ENCODE data around the gene RBPJ. TPM values are rescaled to one million over a fixed set of nuclear protein-coding genes. Genes with fewer than 3 reads are reported as not detected.

Gene RBPJ
- total RNA-seq, 2 donors from 2014 or later = 41.7 to 98.2 TPM

DNA sequence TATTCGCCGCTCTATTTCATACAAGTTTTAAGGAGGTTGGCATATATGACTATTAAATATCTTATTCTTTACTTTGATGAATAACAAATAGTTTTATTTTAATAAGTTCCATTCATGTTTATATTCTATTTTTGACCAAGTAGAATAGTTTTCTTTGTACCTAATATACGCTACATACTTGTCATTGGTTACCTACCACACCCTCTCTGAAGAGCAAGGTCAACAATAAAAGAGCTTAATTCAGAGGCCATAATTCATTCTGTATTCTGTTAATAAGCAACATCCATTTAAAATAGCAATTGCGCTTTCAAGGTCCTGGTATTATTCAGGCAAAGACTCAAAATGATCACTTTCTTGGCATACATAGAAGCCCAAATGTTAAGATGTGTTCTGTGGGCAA lies 24.3 kb upstream of the RBPJ start:
- Histone ChIP-seq H3K4me1 (no peaks in the 10 kb centered on the region), H3K27ac (no peak overlapping the region), H3K9ac (ENCODE audit: low read depth in 2 of 2, low read length in 2 of 2) (no peak overlapping the region), H3K9me3 (no peaks in the 10 kb centered on the region), H3K36me3 (no peaks in the 10 kb centered on the region), H3K27me3 (no peaks in the 10 kb centered on the region), H3K4me3 (no peak overlapping the region)
- no peak for DNase-seq
- TF ChIP-seq, protein P1, sequence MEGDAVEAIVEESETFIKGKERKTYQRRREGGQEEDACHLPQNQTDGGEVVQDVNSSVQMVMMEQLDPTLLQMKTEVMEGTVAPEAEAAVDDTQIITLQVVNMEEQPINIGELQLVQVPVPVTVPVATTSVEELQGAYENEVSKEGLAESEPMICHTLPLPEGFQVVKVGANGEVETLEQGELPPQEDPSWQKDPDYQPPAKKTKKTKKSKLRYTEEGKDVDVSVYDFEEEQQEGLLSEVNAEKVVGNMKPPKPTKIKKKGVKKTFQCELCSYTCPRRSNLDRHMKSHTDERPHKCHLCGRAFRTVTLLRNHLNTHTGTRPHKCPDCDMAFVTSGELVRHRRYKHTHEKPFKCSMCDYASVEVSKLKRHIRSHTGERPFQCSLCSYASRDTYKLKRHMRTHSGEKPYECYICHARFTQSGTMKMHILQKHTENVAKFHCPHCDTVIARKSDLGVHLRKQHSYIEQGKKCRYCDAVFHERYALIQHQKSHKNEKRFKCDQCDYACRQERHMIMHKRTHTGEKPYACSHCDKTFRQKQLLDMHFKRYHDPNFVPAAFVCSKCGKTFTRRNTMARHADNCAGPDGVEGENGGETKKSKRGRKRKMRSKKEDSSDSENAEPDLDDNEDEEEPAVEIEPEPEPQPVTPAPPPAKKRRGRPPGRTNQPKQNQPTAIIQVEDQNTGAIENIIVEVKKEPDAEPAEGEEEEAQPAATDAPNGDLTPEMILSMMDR (IDR thresholded peaks at IDR 0.05) = no peak
- intact Hi-C loops (cut with DNase I) = no loop called here

DNA sequence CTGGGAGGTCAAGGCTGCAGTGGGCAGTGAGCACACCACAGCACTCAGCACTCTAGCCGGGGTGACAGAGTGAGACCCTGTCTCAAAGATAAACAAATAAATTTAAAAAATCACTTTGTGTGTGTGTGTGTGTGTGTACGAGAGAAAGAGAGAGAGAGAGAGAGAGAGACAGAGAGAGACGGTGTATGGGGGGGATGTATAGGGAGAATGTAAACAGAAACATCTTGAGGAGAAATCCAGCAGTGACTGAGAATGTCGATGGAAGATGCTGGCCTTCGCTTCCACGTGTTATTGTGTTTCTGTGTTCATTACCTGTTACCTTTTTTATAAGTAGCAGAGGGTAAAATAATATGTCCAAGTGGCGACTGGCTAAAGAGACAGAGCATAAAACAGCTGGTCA lies 23.6 kb upstream of the RBPJ start:
- Histone ChIP-seq H3K27me3 (no peaks in the 10 kb centered on the region), H3K36me3 (no peaks in the 10 kb centered on the region), H3K27ac (no peak overlapping the region), H3K9ac (ENCODE audit: low read depth in 2 of 2, low read length in 2 of 2) (no peak overlapping the region), H3K4me1 (no peaks in the 10 kb centered on the region), H3K9me3 (no peaks in the 10 kb centered on the region), H3K4me3 (no peak overlapping the region)
- DNase-seq = no peak
- TF ChIP-seq, protein P1 (IDR thresholded peaks at IDR 0.05) = no peak
- intact Hi-C loops (cut with DNase I) = no loop called here

DNA sequence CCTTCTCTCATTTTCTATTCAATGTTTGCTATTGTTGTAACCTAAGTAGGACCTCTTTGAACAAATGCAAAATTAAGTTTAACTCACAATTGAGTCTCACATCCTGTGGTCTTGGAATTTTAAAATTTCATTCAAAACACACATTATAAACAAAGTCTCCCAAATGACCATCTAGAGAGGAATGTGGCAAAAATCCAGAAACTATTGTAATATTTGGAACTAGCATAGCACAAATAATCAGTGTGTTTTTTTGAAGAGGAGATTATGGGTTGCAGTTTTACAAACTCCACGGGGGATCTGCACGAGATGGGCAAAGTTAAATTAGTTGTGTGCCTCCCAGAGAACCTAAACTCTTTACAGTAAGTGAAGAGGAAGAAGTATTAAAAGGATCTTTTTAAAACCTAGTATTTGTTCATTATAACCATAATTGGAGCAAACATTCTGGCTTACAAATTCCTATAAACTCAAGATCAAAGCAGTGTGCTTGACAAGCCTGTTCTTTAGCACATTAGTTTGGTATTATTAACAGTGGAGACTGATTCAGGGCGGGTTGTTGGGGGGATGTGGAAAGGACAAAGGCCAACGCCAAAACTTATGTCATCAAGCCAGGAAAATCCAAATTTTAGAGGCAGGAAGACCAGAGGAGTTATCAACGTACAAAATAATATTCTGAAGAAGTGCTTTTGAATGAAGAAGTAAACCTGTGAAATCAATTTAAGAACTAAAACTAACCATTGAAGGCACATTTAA lies 22.4 kb upstream of the RBPJ start:
- H3K4me1 ChIP-seq = no peaks in the 10 kb centered on the region
- H3K27me3 ChIP-seq = no peaks in the 10 kb centered on the region
- H3K4me3 ChIP-seq = no peak overlapping the region
- intact Hi-C loops (cut with DNase I) = no loop called here
- no peaks in the 10 kb centered on the region for H3K36me3 ChIP-seq
- no peak overlapping the region for H3K27ac ChIP-seq
- H3K9ac ChIP-seq (ENCODE audit: low read depth in 2 of 2, low read length in 2 of 2) = no peak overlapping the region
- TF ChIP-seq, protein P1 (IDR thresholded peaks at IDR 0.05) = no peak
- DNase-seq = no peak
- H3K9me3 ChIP-seq = no peaks in the 10 kb centered on the region

DNA sequence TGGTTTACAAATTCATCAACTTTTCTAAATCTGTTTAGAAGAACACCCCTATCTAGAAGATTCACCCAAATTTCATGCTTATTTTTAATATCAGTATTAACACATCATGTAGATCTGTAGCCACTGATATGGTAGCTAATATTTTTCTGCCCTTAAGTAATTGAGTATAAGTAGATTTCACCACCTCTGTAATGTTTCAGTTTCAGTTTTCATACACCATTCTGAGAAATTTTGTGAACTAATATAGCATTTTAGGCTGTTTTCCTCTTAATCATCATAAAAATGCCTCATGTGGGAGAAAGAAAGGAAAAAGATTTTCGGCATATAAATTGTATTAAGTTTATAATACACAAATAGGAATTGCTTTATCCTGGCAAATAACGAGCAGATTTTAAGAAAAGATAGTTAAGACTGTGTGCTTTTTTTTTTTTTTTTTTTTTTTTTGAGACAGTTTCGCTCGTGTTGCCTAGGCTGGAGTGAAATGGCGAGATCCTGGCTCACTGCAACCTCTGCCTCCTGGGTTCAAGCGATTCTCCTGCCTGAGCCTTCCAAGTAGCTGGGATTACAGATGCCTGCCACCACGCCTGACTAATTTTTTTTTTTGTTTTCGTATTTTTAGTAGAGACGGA lies 21.4 kb upstream of the RBPJ start:
- H3K36me3 ChIP-seq = no peaks in the 10 kb centered on the region
- intact Hi-C loops (cut with DNase I) = no loop called here
- H3K4me1 ChIP-seq = no peaks in the 10 kb centered on the region
- no peaks in the 10 kb centered on the region for H3K9me3 ChIP-seq
- no peaks in the 10 kb centered on the region for H3K27me3 ChIP-seq
- no peak overlapping the region for H3K4me3 ChIP-seq
- no peak overlapping the region for H3K9ac ChIP-seq (ENCODE audit: low read depth in 2 of 2, low read length in 2 of 2)
- TF ChIP-seq, protein P1 (IDR thresholded peaks at IDR 0.05) = no peak
- H3K27ac ChIP-seq = no peak overlapping the region
- no peak for DNase-seq

DNA sequence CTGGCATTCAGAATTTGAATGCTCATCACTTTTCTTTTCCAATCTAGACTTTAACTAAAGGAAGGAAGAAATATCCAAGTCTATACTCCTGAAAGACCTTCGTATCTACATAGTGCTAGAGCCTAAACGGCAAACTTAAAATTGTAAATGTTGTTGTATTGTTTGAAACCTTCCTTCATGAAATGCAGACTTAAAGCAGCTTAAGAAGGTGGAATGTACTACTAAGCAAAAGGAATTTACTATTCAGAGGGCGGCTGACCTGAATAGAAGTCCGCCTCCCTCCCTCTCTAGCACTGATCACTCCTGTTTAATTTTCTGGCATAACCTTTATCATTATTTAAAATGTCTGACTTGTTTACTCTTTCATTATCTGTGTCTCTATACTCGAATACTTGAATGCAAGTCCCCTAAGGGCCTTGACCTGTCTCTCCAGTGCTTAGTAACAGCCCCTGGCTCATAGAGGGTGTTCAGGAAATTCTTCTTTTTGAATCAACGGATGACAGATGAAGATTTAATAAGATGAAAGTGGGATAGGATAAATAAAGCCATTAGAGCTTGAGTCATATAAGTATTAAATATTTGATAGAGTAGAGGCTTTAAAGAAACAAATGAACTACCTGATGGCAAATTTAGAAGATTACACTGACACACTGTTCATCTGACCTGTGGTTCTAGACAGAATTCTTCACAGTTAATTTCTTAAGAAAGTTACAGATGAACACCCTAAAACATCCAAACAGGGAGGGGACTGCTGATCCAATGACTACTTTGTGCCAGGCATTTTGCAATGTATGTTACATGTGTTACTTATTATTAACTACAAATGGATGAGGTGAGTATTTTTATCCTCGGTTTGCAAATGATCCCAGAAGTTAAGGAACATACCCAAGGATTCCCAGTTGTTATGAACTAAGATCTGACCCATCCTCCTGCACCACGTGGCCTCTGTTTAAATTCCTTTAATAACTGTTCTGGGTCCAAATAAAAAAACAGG lies 20.2 kb upstream of the RBPJ start:
- DNase-seq = no peak
- Histone ChIP-seq H3K36me3 (no peaks in the 10 kb centered on the region), H3K27ac (no peak overlapping the region), H3K9me3 (no peaks in the 10 kb centered on the region), H3K4me1 (no peaks in the 10 kb centered on the region), H3K27me3 (no peaks in the 10 kb centered on the region), H3K4me3 (no peak overlapping the region), H3K9ac (ENCODE audit: low read depth in 2 of 2, low read length in 2 of 2) (no peak overlapping the region)
- intact Hi-C loops (cut with DNase I) = no loop called here
- TF ChIP-seq, protein P1 (IDR thresholded peaks at IDR 0.05) = no peak
